Anterior cingulate cortex (tissue), 58 donors: ENCODE results near the gene TSPAN9.

Experiments
- DNase-seq, 58 donors: peaks; one replicate each; lab custom pipeline; 2025; lab: John Stamatoyannopoulos, UW

TSPAN9 gene

GRCh38 chr12:3076730-3077571 lies at the start of gene TSPAN9:
Gene TSPAN9 (plus strand): TSS chr12:3077379. CDS start chr12:3201194, 123,815 bp downstream.
- DNase-seq, result peak in 45 of 58 donors; percentile 18 to 76 (median 44)

GRCh38 chr12:3028108-3028507 lies 49.1 kb upstream of the TSPAN9 start:
- DNase-seq, result no peak

GRCh38 chr12:3030821-3031429 lies 46.3 kb upstream of the TSPAN9 start:
- DNase-seq, result no peak

- no peak for DNase-seq
Observed at GRCh38 chr12:3032161-3032560, 45.0 kb upstream of the TSPAN9 start.

- DNase-seq, result peak in 1 of 58 donors; percentile 6
Observed at GRCh38 chr12:3032770-3033538, 44.2 kb upstream of the TSPAN9 start.

- DNase-seq, result no peak
Observed at GRCh38 chr12:3033539-3033867, 43.7 kb upstream of the TSPAN9 start.

GRCh38 chr12:3034067-3034750 lies 43.0 kb upstream of the TSPAN9 start:
- DNase-seq, result peak in 47 of 58 donors; percentile 3 to 76 (median 33)

- peak in 1 of 58 donors; percentile 11 for DNase-seq
Observed at GRCh38 chr12:3035171-3035570, 42.0 kb upstream of the TSPAN9 start.

GRCh38 chr12:3035815-3036702 lies 41.1 kb upstream of the TSPAN9 start:
- peak in 38 of 58 donors; percentile 8 to 86 (median 46) for DNase-seq

GRCh38 chr12:3036901-3037600 lies 40.1 kb upstream of the TSPAN9 start:
- no peak for DNase-seq

- no peak for DNase-seq
Observed at GRCh38 chr12:3038166-3038565, 39.0 kb upstream of the TSPAN9 start.

- DNase-seq, result no peak
Observed at GRCh38 chr12:3038926-3039510, 38.2 kb upstream of the TSPAN9 start.

GRCh38 chr12:3040026-3040656 lies 37.0 kb upstream of the TSPAN9 start:
- no peak for DNase-seq

- DNase-seq, result no peak
Observed at GRCh38 chr12:3040663-3041544, 36.3 kb upstream of the TSPAN9 start.

GRCh38 chr12:3041558-3042164 lies 35.5 kb upstream of the TSPAN9 start:
- DNase-seq, result peak in 52 of 58 donors; percentile 15 to 77 (median 49)

GRCh38 chr12:3042394-3042793 lies 34.8 kb upstream of the TSPAN9 start:
- no peak for DNase-seq

- no peak for DNase-seq
Observed at GRCh38 chr12:3042826-3043225, 34.4 kb upstream of the TSPAN9 start.
